Stimulated activated CD4-positive, alpha-beta T cell treated with anti-CD3 and anti-CD28 coated beads, Interleukin-15, amount 100 ng/mL, for 24 hours (primary cell): ENCODE measurements around the gene ZNF236.

Experiments
- DNase-seq: peaks from one replicate; pipeline ENCODE4 v3.0.0-alpha.2; 2020

Gene ZNF236

GRCh38 chr18:76821875-76822505, 367 bp upstream of the ZNF236 start:
- DNase-seq = peak; percentile 69

DNA sequence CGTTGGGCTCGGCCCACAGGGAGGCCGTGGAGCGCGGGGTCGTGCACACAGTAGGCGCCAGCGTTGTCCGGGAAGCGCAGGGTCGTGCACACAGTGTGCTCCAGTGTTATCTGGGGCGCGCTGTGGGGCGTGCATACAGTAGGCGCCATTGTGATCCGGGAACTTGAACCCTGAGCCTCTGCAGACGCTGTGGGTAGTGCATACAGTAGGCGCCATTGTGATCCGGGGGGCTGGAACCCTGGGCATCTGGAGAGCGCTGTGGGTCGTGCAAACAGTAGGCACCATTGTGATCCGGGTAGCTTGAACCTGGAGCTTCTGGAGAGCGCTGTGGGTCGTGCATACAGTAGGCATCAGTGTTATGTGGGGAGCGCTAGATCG, 793 bp downstream of the ZNF236 start:
- no peak for DNase-seq

GRCh38 chr18:76823587-76824011, 1.2 kb downstream of the ZNF236 start:
- DNase-seq = peak; percentile 22

DNA sequence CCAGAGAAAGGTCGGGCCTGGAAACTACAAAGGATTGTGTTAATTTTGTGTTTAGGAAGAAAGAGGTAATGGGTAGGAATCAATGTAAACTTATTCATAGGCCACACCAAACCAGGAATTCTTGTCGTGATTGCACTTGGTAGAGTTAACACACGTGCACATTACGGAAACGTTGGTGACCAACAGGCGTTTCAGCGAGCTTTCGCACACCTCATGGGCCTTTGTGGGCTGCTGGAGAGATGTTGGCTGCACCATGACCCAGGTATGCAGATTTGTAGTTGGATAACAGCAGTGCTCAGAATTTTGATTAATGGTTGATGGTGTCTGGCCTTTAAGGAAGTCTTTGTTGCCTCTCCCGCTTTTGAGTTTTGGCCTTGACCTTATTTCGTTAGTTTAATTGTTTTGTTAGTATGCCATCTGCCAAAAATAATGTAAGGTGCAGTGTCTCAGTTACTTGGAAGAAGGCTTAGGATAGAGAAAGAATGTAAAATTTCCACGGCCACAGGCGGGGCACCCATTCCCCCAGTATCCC, 1.9 kb downstream of the ZNF236 start:
- no peak for DNase-seq

- no peak for DNase-seq
Measured at GRCh38 chr18:76824754-76825153, 2.4 kb downstream of the ZNF236 start.

DNA sequence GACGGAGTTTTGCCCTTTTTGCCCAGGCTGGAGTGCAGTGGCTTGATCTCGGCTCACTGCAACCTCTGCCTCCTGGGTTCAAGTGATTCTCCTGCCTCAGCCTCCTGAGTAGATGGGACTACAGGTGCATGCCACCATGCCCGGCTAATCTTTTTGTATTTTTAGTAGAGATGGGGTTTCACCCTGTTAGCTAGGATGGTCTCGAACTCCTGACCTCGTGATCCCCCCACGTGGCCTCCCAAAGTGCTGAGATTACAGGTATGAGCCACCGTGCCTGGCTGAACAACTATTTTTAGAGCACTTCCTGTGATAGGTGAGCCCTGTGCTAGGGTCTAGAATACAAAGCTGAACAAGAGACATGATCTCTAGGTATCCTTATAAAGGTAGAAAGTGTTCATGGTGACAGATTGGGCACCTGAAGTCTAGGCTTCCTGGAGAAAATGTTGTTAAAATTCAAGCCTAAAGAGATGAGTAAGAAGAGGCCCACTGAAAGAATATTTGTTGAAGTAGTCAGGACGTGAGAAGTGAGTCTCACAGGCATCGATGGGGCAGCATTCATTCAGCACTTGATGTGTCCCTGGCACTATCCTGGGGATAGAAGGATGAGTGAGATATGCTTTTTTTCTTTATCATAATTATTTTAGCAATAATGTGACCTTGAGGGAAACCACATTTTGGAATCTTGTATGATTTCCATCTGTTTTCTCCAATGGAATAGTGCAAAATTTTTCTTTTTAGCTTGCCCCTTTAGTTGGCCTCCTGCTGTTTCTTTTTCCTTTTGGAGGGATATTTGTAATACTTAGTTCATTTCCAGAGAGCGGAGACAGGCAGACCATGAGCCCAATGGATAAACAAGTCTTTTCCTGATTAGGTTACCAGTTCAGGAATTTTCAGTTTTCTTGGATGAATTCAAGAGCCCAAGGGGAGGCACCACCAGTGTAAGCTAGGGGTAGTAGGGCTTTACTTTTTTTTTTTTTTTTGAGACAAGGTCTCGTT, 5.1 kb downstream of the ZNF236 start:
- no peak for DNase-seq

DNA sequence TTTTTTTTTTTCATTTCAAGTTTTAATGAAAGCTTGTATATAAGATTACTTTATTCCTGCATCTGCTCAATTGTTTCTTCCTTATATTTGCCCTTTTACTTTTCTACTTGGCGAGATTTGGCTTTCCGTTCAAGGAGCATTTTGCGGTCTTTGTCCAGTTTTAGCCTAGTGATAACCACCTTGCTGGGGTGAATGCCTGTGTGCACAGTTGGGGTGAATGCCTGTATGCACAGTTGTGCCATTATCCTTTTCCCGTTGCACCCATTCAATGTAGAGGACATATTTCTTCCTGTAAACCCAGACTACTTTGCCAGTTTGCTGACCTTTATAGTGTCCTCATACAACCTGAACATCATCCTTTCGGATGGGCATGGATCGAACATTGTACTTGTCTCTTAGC, 12.0 kb downstream of the ZNF236 start:
- no peak for DNase-seq

GRCh38 chr18:76835380-76835779, 13.0 kb downstream of the ZNF236 start:
- no peak for DNase-seq

DNA sequence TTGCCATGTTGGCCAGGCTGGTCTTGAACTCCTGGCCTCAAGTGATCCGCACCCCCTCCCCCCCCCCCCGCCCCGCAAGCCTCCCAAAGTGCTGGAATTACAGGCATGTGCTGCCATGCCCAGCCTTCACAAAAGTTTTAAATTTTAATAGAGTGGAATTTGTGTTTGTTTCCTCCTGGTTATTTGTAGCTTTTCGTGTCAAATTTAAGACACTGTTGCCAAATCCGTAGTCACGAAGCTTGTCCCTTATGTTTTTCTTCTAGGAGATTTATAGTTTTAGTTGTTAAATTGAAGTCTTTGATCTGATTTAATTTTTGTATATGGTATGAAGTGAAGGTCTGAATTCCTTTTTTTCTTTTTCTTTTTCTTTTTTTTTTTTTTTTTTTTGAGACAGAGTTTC, 14.7 kb downstream of the ZNF236 start:
- no peak for DNase-seq

DNA sequence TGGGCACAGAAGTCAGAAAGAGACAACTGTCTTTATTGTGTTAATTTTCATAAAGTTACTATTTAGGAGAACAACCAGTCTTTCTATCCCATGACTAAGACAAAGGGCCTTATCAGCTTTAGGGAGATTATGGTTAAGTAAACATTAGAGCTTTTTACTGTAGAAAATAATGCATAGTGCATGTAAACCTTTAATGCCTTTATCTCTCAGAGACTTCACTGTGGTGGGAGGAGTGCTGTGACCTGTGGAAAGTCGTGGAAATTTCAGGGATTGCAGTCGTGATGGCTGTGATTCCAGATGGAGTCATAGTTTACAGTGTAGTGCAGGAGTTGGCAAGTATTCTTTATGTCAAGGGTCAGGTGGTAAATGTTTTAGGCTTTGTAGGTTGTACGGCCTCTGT, 15.8 kb downstream of the ZNF236 start:
- DNase-seq = no peak

DNA sequence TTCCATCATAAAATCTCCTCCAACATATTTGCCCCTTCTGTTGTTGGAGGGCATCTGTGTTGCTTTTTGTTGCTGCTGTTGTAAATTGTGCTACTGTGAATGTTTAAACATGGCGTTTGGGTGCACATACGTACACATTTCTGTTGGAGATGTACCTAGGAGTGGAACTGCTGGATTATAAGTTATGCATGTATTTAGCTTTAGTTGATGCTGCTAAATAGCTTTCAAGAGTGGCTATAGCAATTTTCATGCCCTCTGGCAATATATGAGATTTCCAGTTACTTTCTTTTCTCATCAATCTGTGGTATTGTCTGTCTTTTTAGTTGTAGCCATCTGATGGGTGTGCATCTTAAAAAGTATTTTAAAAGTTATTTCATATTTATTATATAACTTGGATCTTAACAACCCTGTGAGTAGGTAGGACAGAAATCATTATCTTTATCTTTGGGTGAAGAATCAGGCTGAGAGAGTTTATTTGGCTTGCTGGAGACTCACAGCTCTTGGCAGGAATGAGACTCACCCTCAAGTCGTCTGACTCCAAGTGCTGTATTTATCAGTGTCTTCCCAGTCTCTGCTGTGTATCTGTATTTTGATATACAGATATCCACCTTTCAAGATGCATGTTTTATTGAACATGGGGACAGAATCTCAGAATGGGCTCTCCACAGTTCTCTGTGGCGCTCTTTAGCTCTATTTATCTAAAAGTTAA, 16.9 kb downstream of the ZNF236 start:
- no peak for DNase-seq

DNA sequence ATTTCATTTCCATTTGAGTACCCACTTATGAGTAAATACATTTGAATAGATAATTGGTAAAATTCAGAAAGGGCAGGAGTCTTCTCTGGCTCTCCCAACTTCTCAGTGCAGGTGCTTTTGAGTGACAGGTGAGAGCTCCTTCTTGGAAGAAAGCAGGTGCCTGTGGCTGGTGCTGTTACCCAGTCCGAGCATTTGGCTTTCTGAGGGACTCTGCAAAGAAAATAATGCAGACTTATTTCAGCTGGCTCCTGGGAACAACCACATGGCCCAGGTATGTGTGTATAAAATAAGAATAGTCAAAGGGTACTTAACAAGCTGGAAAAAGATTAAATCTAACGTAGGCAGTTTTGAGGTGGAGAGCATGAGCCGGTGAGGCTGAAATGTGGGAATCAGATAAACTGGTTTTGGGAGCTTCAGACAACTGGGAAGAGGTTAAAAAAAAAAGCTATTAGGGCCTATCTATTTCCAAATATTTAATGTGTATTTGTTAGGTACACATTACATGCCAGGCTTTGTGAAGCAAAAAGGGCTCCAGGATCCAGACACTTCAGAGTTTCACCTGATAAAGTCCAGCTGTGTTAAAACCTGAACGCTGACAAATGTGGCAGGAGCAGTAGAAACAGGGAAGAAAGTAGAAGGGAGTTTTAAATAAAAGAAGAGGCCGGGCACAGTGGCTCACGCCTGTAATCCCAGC, 20.6 kb downstream of the ZNF236 start:
- no peak for DNase-seq

DNA sequence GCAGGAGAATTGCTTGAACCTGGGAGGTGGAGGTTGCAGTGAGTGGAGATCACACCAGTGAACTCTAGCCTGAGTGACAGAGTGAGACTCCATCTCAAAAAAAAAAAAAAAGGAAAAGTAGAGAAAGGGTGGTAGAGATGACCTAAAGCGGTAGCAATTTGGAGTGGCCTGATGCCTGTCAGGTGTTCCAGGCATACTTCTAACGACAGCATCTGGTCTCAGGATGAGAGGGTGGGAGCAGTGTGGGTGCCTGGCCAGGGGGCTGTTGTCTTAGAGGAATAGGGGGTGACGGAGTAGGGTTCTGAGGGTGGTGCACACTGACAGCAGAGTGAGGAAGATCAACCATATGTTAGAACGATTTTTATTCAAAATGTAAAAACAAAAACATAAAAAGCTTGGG, 21.8 kb downstream of the ZNF236 start:
- DNase-seq = no peak

- no peak for DNase-seq
Measured at GRCh38 chr18:76844742-76845477, 22.6 kb downstream of the ZNF236 start.

DNA sequence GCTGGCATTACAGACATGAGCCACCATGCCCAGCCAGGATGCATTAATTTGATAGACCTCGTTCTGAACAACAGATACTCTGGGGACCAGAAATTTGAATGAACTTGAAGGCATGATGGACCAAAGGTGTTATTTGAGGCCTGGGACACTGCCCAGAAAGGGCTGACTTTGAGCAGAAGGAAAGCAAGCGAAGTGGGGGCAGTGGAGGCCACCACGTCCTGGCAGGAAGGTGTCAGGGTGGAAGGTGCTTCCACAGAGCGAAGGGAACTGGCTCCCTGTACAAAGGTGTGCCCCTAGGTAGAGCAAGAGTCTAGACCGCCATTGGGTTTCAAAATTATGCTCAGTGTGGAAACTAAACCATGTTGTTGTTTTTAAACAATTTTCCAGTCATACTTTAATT, 23.9 kb downstream of the ZNF236 start:
- DNase-seq = no peak

- DNase-seq = no peak
Measured at GRCh38 chr18:76847916-76848315, 25.6 kb downstream of the ZNF236 start.

GRCh38 chr18:76850112-76850511, 27.8 kb downstream of the ZNF236 start:
- DNase-seq = no peak

DNA sequence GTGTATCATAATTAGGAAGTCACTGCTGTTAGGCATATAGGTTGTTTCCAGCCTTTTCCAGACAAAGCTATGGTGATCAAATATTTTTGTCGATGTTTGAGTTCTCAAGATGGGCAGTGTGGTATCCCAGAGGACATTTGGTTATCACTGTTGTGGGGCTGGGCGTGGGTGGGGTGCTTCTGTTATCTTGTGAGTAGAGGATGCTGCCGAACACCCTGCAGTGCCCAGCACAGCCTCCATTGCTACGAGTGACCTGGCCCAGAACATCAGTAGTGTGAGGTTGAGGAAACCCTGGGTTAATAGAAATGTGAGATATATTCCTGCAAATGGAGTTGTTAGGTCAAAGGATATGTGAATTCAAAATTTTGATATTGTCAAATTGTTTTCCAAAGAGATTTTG, 33.2 kb downstream of the ZNF236 start:
- no peak for DNase-seq

DNA sequence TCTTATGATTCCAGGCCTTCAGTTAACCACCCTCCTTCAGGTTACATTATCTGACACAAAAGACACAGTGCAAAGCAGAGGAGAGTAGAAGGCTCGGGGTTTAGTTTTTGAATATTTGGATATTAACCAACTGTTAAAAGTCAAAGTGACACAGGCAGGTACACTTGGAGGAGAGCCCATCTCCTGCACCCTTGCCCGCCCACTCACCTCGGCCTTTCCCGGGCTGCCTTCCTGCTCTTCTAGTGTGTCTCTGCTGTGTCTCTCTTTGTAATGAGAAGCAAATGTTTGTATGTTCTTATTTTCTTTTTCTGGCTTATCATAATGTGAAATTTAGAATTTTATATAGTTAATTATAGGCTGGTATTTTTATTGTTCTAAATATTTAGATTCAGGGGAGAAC, 35.1 kb downstream of the ZNF236 start:
- no peak for DNase-seq

- peak; percentile 54 for DNase-seq
Measured at GRCh38 chr18:76859474-76860339, 37.4 kb downstream of the ZNF236 start.

DNA sequence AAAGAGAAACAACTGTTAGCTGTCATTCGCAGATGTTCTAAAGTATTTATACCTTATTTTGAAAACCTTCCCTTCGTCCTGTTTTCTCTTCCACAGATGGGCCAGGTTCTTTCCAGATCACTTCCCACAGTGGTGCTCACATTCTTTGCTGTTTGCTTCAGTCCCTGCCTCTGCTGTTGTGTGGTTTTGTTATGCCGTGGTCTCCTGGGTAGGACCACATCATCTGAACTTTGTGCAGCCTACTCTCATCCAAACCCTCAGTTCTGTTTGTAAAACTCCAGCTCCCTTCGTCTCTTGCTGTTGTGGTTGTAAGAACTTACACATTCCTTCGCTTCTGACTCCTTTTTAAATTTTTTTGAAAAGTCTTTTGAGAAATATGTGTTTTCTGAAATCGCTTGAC, 38.1 kb downstream of the ZNF236 start:
- no peak for DNase-seq
